Measurements from ENCODE around the gene RANBP17.

The RANBP17 gene

DNA sequence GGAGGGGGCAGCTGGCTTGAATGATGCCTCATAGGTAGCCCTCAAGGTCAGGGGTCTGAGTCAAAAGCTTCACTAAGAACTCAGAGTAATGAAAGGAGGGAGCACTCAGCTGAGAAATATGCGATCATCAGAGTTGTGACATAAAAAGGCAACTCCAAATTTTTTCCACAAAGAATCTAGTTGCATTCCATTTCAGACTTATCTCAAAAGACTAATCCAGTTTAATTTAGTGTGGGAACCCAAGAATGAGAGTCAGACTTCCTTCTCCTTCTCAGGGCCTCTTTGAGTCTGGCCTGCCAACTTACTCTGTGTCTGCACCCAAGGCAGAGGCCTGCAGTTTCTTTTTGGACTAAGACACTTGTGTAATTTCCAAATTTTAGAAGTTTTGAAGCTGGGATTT lies 43.6 kb upstream of the RANBP17 start:
- H3K9ac ChIP-seq (ENCODE audit: low read length), result no peak overlapping the region
- H2AFZ ChIP-seq (ENCODE audit: low read length), result no peak overlapping the region
- no peaks in the 10 kb centered on the region for H3F3A ChIP-seq (ENCODE audit: insufficient read depth, low read length)
- TF ChIP-seq EZH2 (optimal IDR thresholded peaks at IDR 0.05; ENCODE audit: low read depth, low read length) (no peak), EZH2phosphoT487 (IDR thresholded peaks at IDR 0.05; ENCODE audit: low read length) (no peak)
- TF ChIP-seq, protein P1, sequence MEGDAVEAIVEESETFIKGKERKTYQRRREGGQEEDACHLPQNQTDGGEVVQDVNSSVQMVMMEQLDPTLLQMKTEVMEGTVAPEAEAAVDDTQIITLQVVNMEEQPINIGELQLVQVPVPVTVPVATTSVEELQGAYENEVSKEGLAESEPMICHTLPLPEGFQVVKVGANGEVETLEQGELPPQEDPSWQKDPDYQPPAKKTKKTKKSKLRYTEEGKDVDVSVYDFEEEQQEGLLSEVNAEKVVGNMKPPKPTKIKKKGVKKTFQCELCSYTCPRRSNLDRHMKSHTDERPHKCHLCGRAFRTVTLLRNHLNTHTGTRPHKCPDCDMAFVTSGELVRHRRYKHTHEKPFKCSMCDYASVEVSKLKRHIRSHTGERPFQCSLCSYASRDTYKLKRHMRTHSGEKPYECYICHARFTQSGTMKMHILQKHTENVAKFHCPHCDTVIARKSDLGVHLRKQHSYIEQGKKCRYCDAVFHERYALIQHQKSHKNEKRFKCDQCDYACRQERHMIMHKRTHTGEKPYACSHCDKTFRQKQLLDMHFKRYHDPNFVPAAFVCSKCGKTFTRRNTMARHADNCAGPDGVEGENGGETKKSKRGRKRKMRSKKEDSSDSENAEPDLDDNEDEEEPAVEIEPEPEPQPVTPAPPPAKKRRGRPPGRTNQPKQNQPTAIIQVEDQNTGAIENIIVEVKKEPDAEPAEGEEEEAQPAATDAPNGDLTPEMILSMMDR (IDR thresholded peaks at IDR 0.05; ENCODE audit: low read length), result no peak
- no peaks in the 10 kb centered on the region for H4K20me1 ChIP-seq (ENCODE audit: insufficient read depth, low read length)
- no peak overlapping the region for H3K4me2 ChIP-seq (ENCODE audit: low read depth, low read length)
- H3K9me2 ChIP-seq (replicated peaks; ENCODE audit: insufficient read depth, low read length), result no peaks in the 10 kb centered on the region
- DNase-seq, result no peak
- H3K27me3 ChIP-seq (replicated peaks; ENCODE audit: insufficient read depth, low read length), result no peaks in the 10 kb centered on the region
- no peak overlapping the region for H3K4me3 ChIP-seq (ENCODE audit: low read length)
- no peak overlapping the region for H3K27ac ChIP-seq (ENCODE audit: low read length)
- H3K4me1 ChIP-seq (ENCODE audit: low read length), result no peaks in the 10 kb centered on the region
- no peaks in the 10 kb centered on the region for H3K79me2 ChIP-seq (ENCODE audit: low read length)
- H3K9me3 ChIP-seq (replicated peaks; ENCODE audit: insufficient read depth, low read length), result no peaks in the 10 kb centered on the region
- no peaks in the 10 kb centered on the region for H3K36me3 ChIP-seq (replicated peaks; ENCODE audit: insufficient read depth, low read length)

DNA sequence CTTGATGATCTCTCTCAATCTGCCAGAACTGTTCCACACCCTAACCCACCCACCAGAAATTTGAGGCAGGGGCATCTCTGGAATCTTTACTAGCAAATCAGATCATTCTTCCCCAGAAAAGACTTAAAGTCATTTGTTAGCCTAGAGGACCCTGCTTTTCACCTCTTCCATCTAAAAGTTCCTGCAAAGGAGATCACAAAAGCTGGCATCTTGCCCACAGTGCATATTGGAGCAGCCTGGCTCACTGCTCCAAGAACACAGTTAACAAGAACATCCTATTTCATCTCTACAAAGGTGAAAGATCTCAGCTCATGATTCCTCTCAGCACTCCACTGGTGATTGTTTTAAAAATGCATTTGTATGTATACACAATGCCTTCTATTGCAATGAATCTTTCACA lies 42.0 kb upstream of the RANBP17 start:
- Histone ChIP-seq H3K27ac (ENCODE audit: low read length) (no peak overlapping the region), H3K9me3 (replicated peaks; ENCODE audit: insufficient read depth, low read length) (no peaks in the 10 kb centered on the region)

DNA sequence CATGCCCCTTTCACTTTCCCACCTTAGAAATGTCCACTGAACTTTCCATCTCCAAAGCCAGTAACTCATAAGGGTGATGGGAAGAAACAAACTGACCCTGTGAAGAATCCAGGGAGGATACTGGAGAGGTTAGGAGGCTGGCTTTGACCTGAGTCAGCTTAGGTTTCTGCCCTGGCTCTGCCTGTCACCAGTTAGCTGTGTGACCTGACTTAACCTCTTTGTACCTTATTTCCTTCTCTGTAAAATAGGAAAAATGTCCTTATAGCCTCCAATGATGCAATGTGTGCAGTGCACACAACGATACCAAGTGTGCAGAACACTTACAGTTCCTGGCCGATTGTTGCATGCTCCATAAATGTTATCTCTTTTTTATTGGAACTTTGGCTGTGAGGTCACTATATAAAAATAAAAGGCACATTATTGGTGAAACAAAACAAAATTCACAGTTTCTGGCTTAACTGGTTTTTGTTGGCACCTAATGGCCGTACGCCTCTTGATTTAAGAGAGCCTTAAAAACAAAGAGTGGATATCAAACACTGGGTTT lies 40.5 kb upstream of the RANBP17 start:
- H3K4me2 ChIP-seq (ENCODE audit: low read depth, low read length), result no peak overlapping the region
- no peak overlapping the region for H2AFZ ChIP-seq (ENCODE audit: low read length)
- H3K79me2 ChIP-seq (ENCODE audit: low read length), result no peaks in the 10 kb centered on the region
- H3K27ac ChIP-seq (ENCODE audit: low read length), result no peak overlapping the region
- H3K9me3 ChIP-seq (replicated peaks; ENCODE audit: insufficient read depth, low read length), result no peaks in the 10 kb centered on the region
- no peaks in the 10 kb centered on the region for H4K20me1 ChIP-seq (ENCODE audit: insufficient read depth, low read length)
- H3K9me2 ChIP-seq (replicated peaks; ENCODE audit: insufficient read depth, low read length), result no peaks in the 10 kb centered on the region
- no peaks in the 10 kb centered on the region for H3K4me1 ChIP-seq (ENCODE audit: low read length)
- no peak overlapping the region for H3K4me3 ChIP-seq (ENCODE audit: low read length)
- TF ChIP-seq, protein P1 (IDR thresholded peaks at IDR 0.05; ENCODE audit: low read length), result no peak
- TF ChIP-seq EZH2phosphoT487 (IDR thresholded peaks at IDR 0.05; ENCODE audit: low read length) (no peak), EZH2 (optimal IDR thresholded peaks at IDR 0.05; ENCODE audit: low read depth, low read length) (no peak)
- H3K27me3 ChIP-seq (replicated peaks; ENCODE audit: insufficient read depth, low read length), result no peaks in the 10 kb centered on the region
- H3K36me3 ChIP-seq (replicated peaks; ENCODE audit: insufficient read depth, low read length), result no peaks in the 10 kb centered on the region
- H3F3A ChIP-seq (ENCODE audit: insufficient read depth, low read length), result no peaks in the 10 kb centered on the region
- H3K9ac ChIP-seq (ENCODE audit: low read length), result no peak overlapping the region
- no peak for DNase-seq

More for the DNA sequence above, 42.0 kb upstream of the RANBP17 start:
- Histone ChIP-seq H4K20me1 (ENCODE audit: insufficient read depth, low read length) (no peaks in the 10 kb centered on the region), H3K36me3 (replicated peaks; ENCODE audit: insufficient read depth, low read length) (no peaks in the 10 kb centered on the region), H3K4me3 (ENCODE audit: low read length) (no peak overlapping the region), H3K79me2 (ENCODE audit: low read length) (no peaks in the 10 kb centered on the region), H3K9ac (ENCODE audit: low read length) (no peak overlapping the region), H2AFZ (ENCODE audit: low read length) (no peak overlapping the region), H3K27me3 (replicated peaks; ENCODE audit: insufficient read depth, low read length) (no peaks in the 10 kb centered on the region), H3K9me2 (replicated peaks; ENCODE audit: insufficient read depth, low read length) (no peaks in the 10 kb centered on the region), H3K4me1 (ENCODE audit: low read length) (no peaks in the 10 kb centered on the region), H3F3A (ENCODE audit: insufficient read depth, low read length) (no peaks in the 10 kb centered on the region), H3K4me2 (ENCODE audit: low read depth, low read length) (no peak overlapping the region)
- no peak for TF ChIP-seq EZH2 (optimal IDR thresholded peaks at IDR 0.05; ENCODE audit: low read depth, low read length)
- TF ChIP-seq EZH2phosphoT487 (IDR thresholded peaks at IDR 0.05; ENCODE audit: low read length), result no peak
- TF ChIP-seq, protein P1 (IDR thresholded peaks at IDR 0.05; ENCODE audit: low read length), result no peak
- DNase-seq, result no peak

Data from MM.1S (cell line).